ENCODE data around the gene TMEM135. TPM values are rescaled to one million over a fixed set of nuclear protein-coding genes. Genes with fewer than 3 reads are reported as not detected.

TMEM135 gene
- polyA plus RNA-seq, 1 of the 3 experiments (the other 2 are of a cell fraction): 3.0 TPM

DNA sequence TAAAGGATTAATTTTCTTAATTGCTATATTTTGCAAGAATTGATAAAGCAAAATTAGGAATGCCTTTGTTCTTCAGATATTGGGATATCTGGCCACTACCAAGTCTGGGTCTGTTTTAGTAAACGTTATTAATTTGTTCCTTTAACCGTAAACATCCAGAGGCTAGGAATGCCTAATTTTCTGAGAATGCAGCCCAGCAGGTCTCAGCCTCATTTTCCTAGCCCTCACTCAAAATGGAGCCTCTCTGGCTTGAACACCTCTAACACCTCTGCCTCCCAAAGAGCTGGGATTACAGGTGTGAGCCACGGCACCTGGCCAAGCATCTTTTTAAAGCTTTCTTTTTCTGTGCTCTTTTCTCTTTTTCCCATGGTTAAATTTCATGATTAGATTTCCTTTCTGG, 18.4 kb downstream of the TMEM135 start:
- H3K4me2 ChIP-seq: no peak overlapping the region
- TF ChIP-seq JUND (IDR thresholded peaks at IDR 0.05): no peak
- no peak for TF ChIP-seq YY1 (IDR thresholded peaks at IDR 0.05; ENCODE audit: low read depth)
- TF ChIP-seq POLR2AphosphoS5 (IDR thresholded peaks at IDR 0.05; ENCODE audit: low read depth, low read length): no peak
- no peak for TF ChIP-seq MEF2A (IDR thresholded peaks at IDR 0.05; ENCODE audit: borderline replicate concordance, low read depth)
- TF ChIP-seq RCOR1 (IDR thresholded peaks at IDR 0.05; ENCODE audit: low read length): no peak
- H3K79me2 ChIP-seq (ENCODE audit: insufficient read depth): no peaks in the 10 kb centered on the region
- POLR2A ChIA-PET: no interaction called here
- H3K27me3 ChIP-seq (ENCODE audit: insufficient read depth): no peaks in the 10 kb centered on the region
- H3K36me3 ChIP-seq (replicated peaks in 1 of 2; ENCODE audit: control insufficient read depth in 1 of 2, insufficient read depth in 2 of 2, low read length in 1 of 2): no peaks in the 10 kb centered on the region
- H3K9me2 ChIP-seq: no peaks in the 10 kb centered on the region
- H3F3A ChIP-seq (replicated peaks; ENCODE audit: insufficient read depth): no peaks in the 10 kb centered on the region
- CTCF ChIA-PET: no interaction called here
- no peaks in the 10 kb centered on the region for H3K4me1 ChIP-seq (ENCODE audit: control insufficient read depth in 1 of 2, insufficient read depth in 2 of 2, low read depth in 1 of 2, low read length in 1 of 2)
- no peaks in the 10 kb centered on the region for H3K9me3 ChIP-seq
- H2AFZ ChIP-seq (ENCODE audit: low read depth): no peak overlapping the region
- H4K20me1 ChIP-seq (ENCODE audit: insufficient read depth): no peaks in the 10 kb centered on the region
- H3K4me3 ChIP-seq (ENCODE audit: low read depth in 2 of 2, low read length in 1 of 2): no peak overlapping the region
- no peak overlapping the region for H3K27ac ChIP-seq (ENCODE audit: low read depth in 2 of 2, low read length in 1 of 2)
- DNase-seq: no peak
- 89% methylated on average over 3 of the region's 3 CpGs for WGBS (ENCODE audit: low lambda C conversion rate)
- H3K9ac ChIP-seq: no peak overlapping the region

DNA sequence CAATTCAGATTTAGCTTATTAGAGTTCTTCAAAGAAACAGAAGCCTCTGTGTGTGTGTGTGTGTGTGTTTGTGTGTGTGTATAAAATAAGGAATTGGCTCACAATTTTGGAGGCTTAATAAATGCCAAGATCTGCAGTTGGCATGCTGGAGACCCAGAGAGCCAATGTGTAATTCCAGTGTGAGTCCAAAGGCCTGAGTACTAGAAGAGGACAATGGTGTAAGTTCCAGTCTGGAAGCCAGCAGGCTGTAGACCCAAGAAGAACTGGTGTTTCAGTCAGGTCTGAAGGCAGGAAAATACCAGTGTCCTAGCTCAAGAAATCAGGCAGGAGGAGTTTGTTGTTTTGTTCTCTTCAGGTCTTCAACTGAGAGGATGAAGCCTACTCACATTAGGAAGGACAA, 20.0 kb downstream of the TMEM135 start:
- DNase-seq: no peak
- no peaks in the 10 kb centered on the region for H3K36me3 ChIP-seq (replicated peaks in 1 of 2; ENCODE audit: control insufficient read depth in 1 of 2, insufficient read depth in 2 of 2, low read length in 1 of 2)
- ChIA-PET POLR2A (no interaction called here), CTCF (interaction anchor here (1.6 kb wide), 1 partner anchor 40 kb away, joined by 4 read pairs; no protein-coding TSS in a partner anchor)
- H3K4me1 ChIP-seq (ENCODE audit: control insufficient read depth in 1 of 2, insufficient read depth in 2 of 2, low read depth in 1 of 2, low read length in 1 of 2): no peaks in the 10 kb centered on the region
- H4K20me1 ChIP-seq (ENCODE audit: insufficient read depth): no peaks in the 10 kb centered on the region
- no peak overlapping the region for H3K27ac ChIP-seq (ENCODE audit: low read depth in 2 of 2, low read length in 1 of 2)
- H3K4me3 ChIP-seq (ENCODE audit: low read depth in 2 of 2, low read length in 1 of 2): no peak overlapping the region
- no peaks in the 10 kb centered on the region for H3F3A ChIP-seq (replicated peaks; ENCODE audit: insufficient read depth)
- no peaks in the 10 kb centered on the region for H3K27me3 ChIP-seq (ENCODE audit: insufficient read depth)
- H2AFZ ChIP-seq (ENCODE audit: low read depth): no peak overlapping the region
- no peak overlapping the region for H3K4me2 ChIP-seq
- H3K9me2 ChIP-seq: peaks cover under 1% of the 10 kb centered on the region; the same call in 1 of the 2 replicates
- TF ChIP-seq, protein P1, sequence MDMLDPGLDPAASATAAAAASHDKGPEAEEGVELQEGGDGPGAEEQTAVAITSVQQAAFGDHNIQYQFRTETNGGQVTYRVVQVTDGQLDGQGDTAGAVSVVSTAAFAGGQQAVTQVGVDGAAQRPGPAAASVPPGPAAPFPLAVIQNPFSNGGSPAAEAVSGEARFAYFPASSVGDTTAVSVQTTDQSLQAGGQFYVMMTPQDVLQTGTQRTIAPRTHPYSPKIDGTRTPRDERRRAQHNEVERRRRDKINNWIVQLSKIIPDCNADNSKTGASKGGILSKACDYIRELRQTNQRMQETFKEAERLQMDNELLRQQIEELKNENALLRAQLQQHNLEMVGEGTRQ (IDR thresholded peaks at IDR 0.05; ENCODE audit: borderline replicate concordance, low read depth, low read length): no peak
- TF ChIP-seq, protein P2, sequence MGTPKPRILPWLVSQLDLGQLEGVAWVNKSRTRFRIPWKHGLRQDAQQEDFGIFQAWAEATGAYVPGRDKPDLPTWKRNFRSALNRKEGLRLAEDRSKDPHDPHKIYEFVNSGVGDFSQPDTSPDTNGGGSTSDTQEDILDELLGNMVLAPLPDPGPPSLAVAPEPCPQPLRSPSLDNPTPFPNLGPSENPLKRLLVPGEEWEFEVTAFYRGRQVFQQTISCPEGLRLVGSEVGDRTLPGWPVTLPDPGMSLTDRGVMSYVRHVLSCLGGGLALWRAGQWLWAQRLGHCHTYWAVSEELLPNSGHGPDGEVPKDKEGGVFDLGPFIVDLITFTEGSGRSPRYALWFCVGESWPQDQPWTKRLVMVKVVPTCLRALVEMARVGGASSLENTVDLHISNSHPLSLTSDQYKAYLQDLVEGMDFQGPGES (IDR thresholded peaks at IDR 0.05; ENCODE audit: low read depth, low read length): no peak
- TF ChIP-seq TCF12 (IDR thresholded peaks at IDR 0.05) (no peak), FOXM1 (IDR thresholded peaks at IDR 0.05; ENCODE audit: low read depth) (no peak), MXI1 (IDR thresholded peaks at IDR 0.05; ENCODE audit: low read depth, low read length) (no peak), FOXJ3 (CRISPR knock-in tag; IDR thresholded peaks at IDR 0.05) (no peak), NFIC (IDR thresholded peaks at IDR 0.05; ENCODE audit: borderline replicate concordance) (no peak), FOSL2 (IDR thresholded peaks at IDR 0.05; ENCODE audit: borderline replicate concordance, low read depth) (no peak), RCOR1 (IDR thresholded peaks at IDR 0.05; ENCODE audit: low read length) (no peak), JUND (IDR thresholded peaks at IDR 0.05) (no peak)
- TF ChIP-seq, protein P3, sequence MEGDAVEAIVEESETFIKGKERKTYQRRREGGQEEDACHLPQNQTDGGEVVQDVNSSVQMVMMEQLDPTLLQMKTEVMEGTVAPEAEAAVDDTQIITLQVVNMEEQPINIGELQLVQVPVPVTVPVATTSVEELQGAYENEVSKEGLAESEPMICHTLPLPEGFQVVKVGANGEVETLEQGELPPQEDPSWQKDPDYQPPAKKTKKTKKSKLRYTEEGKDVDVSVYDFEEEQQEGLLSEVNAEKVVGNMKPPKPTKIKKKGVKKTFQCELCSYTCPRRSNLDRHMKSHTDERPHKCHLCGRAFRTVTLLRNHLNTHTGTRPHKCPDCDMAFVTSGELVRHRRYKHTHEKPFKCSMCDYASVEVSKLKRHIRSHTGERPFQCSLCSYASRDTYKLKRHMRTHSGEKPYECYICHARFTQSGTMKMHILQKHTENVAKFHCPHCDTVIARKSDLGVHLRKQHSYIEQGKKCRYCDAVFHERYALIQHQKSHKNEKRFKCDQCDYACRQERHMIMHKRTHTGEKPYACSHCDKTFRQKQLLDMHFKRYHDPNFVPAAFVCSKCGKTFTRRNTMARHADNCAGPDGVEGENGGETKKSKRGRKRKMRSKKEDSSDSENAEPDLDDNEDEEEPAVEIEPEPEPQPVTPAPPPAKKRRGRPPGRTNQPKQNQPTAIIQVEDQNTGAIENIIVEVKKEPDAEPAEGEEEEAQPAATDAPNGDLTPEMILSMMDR (IDR thresholded peaks at IDR 0.05): no peak
- TF ChIP-seq, protein P4, sequence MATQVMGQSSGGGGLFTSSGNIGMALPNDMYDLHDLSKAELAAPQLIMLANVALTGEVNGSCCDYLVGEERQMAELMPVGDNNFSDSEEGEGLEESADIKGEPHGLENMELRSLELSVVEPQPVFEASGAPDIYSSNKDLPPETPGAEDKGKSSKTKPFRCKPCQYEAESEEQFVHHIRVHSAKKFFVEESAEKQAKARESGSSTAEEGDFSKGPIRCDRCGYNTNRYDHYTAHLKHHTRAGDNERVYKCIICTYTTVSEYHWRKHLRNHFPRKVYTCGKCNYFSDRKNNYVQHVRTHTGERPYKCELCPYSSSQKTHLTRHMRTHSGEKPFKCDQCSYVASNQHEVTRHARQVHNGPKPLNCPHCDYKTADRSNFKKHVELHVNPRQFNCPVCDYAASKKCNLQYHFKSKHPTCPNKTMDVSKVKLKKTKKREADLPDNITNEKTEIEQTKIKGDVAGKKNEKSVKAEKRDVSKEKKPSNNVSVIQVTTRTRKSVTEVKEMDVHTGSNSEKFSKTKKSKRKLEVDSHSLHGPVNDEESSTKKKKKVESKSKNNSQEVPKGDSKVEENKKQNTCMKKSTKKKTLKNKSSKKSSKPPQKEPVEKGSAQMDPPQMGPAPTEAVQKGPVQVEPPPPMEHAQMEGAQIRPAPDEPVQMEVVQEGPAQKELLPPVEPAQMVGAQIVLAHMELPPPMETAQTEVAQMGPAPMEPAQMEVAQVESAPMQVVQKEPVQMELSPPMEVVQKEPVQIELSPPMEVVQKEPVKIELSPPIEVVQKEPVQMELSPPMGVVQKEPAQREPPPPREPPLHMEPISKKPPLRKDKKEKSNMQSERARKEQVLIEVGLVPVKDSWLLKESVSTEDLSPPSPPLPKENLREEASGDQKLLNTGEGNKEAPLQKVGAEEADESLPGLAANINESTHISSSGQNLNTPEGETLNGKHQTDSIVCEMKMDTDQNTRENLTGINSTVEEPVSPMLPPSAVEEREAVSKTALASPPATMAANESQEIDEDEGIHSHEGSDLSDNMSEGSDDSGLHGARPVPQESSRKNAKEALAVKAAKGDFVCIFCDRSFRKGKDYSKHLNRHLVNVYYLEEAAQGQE (IDR thresholded peaks at IDR 0.05; ENCODE audit: low read depth, low read length): no peak
- H3K9me3 ChIP-seq: no peaks in the 10 kb centered on the region
- H3K9ac ChIP-seq: no peak overlapping the region
- H3K79me2 ChIP-seq (ENCODE audit: insufficient read depth): no peaks in the 10 kb centered on the region

Data from SK-N-SH (cell line).